Measurements from ENCODE around the gene AKAP13. TPM values are rescaled to one million over a fixed set of nuclear protein-coding genes. Genes with fewer than 3 reads are reported as not detected.

Gene AKAP13
- total RNA-seq, 4 donors from 2014 or later, result 57.3 to 178 (median 81.5) TPM

GRCh38 chr15:85423256-85423655 lies 42.9 kb downstream of the AKAP13 start:
- DNase-seq, result no peak
- intact Hi-C loops (cut with DNase I), result no loop called here
- H3K27me3 ChIP-seq, result no peaks in the 10 kb centered on the region
- no peaks in the 10 kb centered on the region for H3K9me3 ChIP-seq
- TF ChIP-seq POLR2A (IDR thresholded peaks at IDR 0.05), result no peak
- TF ChIP-seq CTCF (IDR thresholded peaks at IDR 0.05), result no peak
- peaks cover 0 to 25% (median 11%) of the 10 kb centered on the region in 3 donors for H3K4me1 ChIP-seq
- H3K4me3 ChIP-seq, result no peak overlapping the region
- no peaks in the 10 kb centered on the region for H3K36me3 ChIP-seq
- no peak overlapping the region for H3K27ac ChIP-seq

DNA sequence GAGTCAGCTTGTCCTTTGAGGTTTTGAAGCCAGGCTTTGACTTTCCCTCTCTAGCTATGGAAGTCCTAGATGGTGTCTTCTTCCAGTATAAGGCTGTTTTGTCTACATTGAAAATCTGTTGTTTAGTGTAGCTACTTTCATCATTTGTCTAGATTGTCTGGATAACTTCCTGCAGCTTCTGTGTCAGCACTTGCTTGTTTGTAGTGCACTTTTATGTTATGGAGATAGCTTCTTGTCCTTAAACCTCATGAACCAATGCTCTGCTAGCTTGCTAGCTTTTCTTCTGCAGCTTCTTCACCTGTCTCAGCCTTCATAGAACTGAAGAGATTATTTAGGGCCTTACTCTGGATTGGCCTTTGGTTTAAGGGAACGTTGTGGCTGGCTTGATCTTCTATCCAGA lies 43.8 kb downstream of the AKAP13 start:
- 85 to 87% methylated on average over 1 of the region's 1 CpG for WGBS, 2 donors
- Histone ChIP-seq H3K9me3 (no peaks in the 10 kb centered on the region), H3K4me1 (peaks cover 0 to 17% (median 11%) of the 10 kb centered on the region in 3 donors), H3K27me3 (no peaks in the 10 kb centered on the region), H3K27ac (no peak overlapping the region), H3K36me3 (no peaks in the 10 kb centered on the region), H3K4me3 (no peak overlapping the region)
- DNase-seq, result no peak
- TF ChIP-seq POLR2A (IDR thresholded peaks at IDR 0.05) (no peak), CTCF (IDR thresholded peaks at IDR 0.05) (no peak)
- intact Hi-C loops (cut with DNase I), result no loop called here

DNA sequence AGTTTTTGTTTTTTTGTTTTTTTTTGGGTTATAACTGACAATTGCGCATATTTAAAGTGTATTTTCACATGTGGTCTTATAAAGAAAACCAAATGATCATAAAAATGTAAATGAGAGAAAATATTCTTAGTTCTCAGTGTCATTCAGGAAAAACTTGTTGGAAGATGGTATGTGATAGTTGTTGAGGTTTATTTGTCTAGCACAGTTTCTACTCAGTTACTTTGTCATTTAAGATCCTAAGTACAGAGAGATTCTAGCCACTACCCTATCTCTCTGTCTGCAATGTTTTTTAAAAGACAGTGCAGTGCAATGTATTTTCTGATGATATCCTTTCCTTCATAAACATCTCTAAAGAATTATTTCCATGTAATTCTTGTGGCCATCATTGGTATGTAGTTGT lies 46.1 kb downstream of the AKAP13 start:
- intact Hi-C loops (cut with DNase I), result no loop called here
- Histone ChIP-seq H3K36me3 (no peaks in the 10 kb centered on the region), H3K27me3 (no peaks in the 10 kb centered on the region), H3K4me1 (peaks cover 0 to 19% (median 15%) of the 10 kb centered on the region in 3 donors), H3K4me3 (no peak overlapping the region), H3K9me3 (no peaks in the 10 kb centered on the region), H3K27ac (no peak overlapping the region)
- no peak for TF ChIP-seq POLR2A (IDR thresholded peaks at IDR 0.05)
- no peak for TF ChIP-seq CTCF (IDR thresholded peaks at IDR 0.05)
- 96 to 100% methylated on average over 1 of the region's 1 CpG for WGBS, 2 donors
- DNase-seq, result no peak

DNA sequence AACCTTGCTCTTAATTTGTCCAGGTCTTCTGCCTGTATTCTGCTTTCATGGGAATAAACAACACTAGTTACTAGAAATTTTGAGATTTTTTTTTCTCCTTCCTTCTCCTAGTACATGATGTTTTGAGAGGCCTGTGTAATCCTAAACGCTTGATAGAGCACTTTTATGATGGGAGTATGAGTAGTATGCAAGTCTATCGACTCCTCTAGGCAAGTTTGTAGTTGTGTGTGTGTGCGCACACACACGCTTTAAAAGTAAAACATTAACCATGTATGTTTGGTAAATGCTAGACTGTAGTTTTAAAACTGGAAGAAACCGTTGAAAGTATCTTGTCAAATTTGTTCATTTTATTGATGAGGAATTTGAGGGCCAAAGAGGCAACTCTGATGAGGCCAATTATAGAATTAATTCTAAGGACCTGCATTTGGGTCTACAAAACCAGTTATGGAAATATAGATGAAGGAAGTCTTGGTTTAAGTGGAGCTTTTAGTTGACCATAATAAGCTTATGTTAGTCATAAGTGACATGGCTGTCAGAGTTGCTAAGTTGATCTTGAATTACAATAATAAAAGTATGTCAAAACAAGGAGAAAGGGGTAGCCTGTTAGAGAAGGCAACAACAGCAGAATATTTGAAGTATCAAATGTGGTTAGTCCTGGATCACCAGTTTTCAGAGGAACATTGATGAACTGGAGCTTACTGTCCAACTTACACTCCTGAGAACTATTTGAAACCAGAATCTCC lies 47.1 kb downstream of the AKAP13 start:
- no peaks in the 10 kb centered on the region for H3K36me3 ChIP-seq
- intact Hi-C loops (cut with DNase I), result no loop called here
- no peak overlapping the region for H3K27ac ChIP-seq
- H3K9me3 ChIP-seq, result no peaks in the 10 kb centered on the region
- peaks cover 0 to 13% (median 12%) of the 10 kb centered on the region in 3 donors for H3K4me1 ChIP-seq
- no peaks in the 10 kb centered on the region for H3K27me3 ChIP-seq
- no peak for DNase-seq
- TF ChIP-seq CTCF (IDR thresholded peaks at IDR 0.05), result no peak
- TF ChIP-seq POLR2A (IDR thresholded peaks at IDR 0.05), result no peak
- WGBS, 2 donors, result 88 to 97% methylated on average over 5 of the region's 5 CpGs
- no peak overlapping the region for H3K4me3 ChIP-seq

GRCh38 chr15:85429522-85429921 lies 49.1 kb downstream of the AKAP13 start:
- Histone ChIP-seq H3K36me3 (no peaks in the 10 kb centered on the region), H3K9me3 (no peaks in the 10 kb centered on the region), H3K4me1 (peaks cover 0 to 19% (median 8%) of the 10 kb centered on the region in 3 donors), H3K27ac (no peak overlapping the region), H3K4me3 (no peak overlapping the region), H3K27me3 (no peaks in the 10 kb centered on the region)
- no peak for DNase-seq
- 97 to 100% methylated on average over 3 of the region's 3 CpGs for WGBS, 2 donors
- intact Hi-C loops (cut with DNase I), result no loop called here
- TF ChIP-seq CTCF (IDR thresholded peaks at IDR 0.05) (no peak), POLR2A (IDR thresholded peaks at IDR 0.05) (no peak)

Data from esophagus squamous epithelium (tissue), 5 donors.